Trophoblast cell (in vitro differentiated cells and primary cell): Measurements from ENCODE around the gene WRNIP1.

Source experiments
- DNase-seq, 2 donors: peaks; one replicate each; pipeline ENCODE4 v3.0.0-alpha.2; 2016
- H2AFZ ChIP-seq: 2 replicates; pipeline ENCODE4 v1.6.1; 2013; ENCODE audit warnings: low read length, moderate library complexity, mild to moderate bottlenecking; ENCODE audit not compliant: insufficient read depth, poor library complexity
- H2AK5ac ChIP-seq: 2 replicates; pipeline ENCODE4 v1.6.1; 2013; ENCODE audit warnings: mild to moderate bottlenecking, low read length
- H2BK120ac ChIP-seq: 2 replicates; pipeline ENCODE4 v1.6.1; 2013; ENCODE audit warnings: low read length, mild to moderate bottlenecking, moderate library complexity; ENCODE audit not compliant: insufficient read depth, poor library complexity
- H2BK12ac ChIP-seq: 2 replicates; pipeline ENCODE4 v1.6.1; 2013; ENCODE audit warnings: mild to moderate bottlenecking, low read length, moderate library complexity
- H2BK5ac ChIP-seq: 2 replicates; pipeline ENCODE4 v1.6.1; 2013; ENCODE audit warnings: low read length, low read depth, moderate library complexity, mild to moderate bottlenecking; ENCODE audit not compliant: poor library complexity
- H3K14ac ChIP-seq: 2 replicates; pipeline ENCODE4 v1.6.1; 2013; ENCODE audit warnings: mild to moderate bottlenecking, low read length
- H3K18ac ChIP-seq: 2 replicates; pipeline ENCODE4 v1.6.1; 2013; ENCODE audit warnings: mild to moderate bottlenecking, low read length
- H3K23ac ChIP-seq: 2 replicates; pipeline ENCODE4 v1.6.1; 2013; ENCODE audit warnings: low read length
- H3K27ac ChIP-seq: 2 replicates; pipeline ENCODE4 v1.5.1; 2013; ENCODE audit warnings: low read depth, mild to moderate bottlenecking, inconsistent platforms, low read length, moderate library complexity
- H3K27me3 ChIP-seq: 2 replicates; pipeline ENCODE4 v1.6.1; 2013; ENCODE audit warnings: inconsistent platforms, mild to moderate bottlenecking, low read length, moderate library complexity; ENCODE audit not compliant: insufficient read depth
- H3K36me3 ChIP-seq, 2 experiments: 1 replicate in 1 of 2; 2 replicates in 1 of 2; pipeline ENCODE4 v1.6.1; 2013; ENCODE audit warnings: low read length in 2 of 2, mild to moderate bottlenecking in 2 of 2, moderate library complexity in 1 of 2; ENCODE audit not compliant: insufficient read depth in 2 of 2, control insufficient read depth in 1 of 2
- H3K4ac ChIP-seq: 2 replicates; pipeline ENCODE4 v1.6.1; 2013; ENCODE audit warnings: low read depth, mild to moderate bottlenecking, low read length, moderate library complexity
- H3K4me1 ChIP-seq, 2 experiments: 1 replicate in 1 of 2; 2 replicates in 1 of 2; pipeline ENCODE4 v1.6.1; 2013; ENCODE audit warnings: low read length in 2 of 2, mild to moderate bottlenecking in 2 of 2, moderate library complexity in 1 of 2; ENCODE audit not compliant: insufficient read depth in 2 of 2, control insufficient read depth in 1 of 2
- H3K4me2 ChIP-seq: 2 replicates; pipeline ENCODE4 v1.6.1; 2013; ENCODE audit warnings: inconsistent platforms, mild to moderate bottlenecking, low read length, moderate library complexity
- H3K4me3 ChIP-seq: 2 replicates; pipeline ENCODE4 v1.5.1; 2013; ENCODE audit warnings: mild to moderate bottlenecking, low read depth, low read length, inconsistent platforms
- H3K79me1 ChIP-seq: one replicate; pipeline ENCODE4 v1.6.1; 2013; ENCODE audit warnings: low read length
- H3K79me2 ChIP-seq: 2 replicates; pipeline ENCODE4 v1.6.1; 2013; ENCODE audit warnings: low read length, mild to moderate bottlenecking; ENCODE audit not compliant: control insufficient read depth, insufficient read depth, poor library complexity
- H3K9ac ChIP-seq: 2 replicates; pipeline ENCODE4 v1.6.1; 2013; ENCODE audit warnings: mild to moderate bottlenecking, low read length
- H3K9me3 ChIP-seq: 2 replicates; pipeline ENCODE4 v1.6.1; 2013; ENCODE audit warnings: low read depth, mild to moderate bottlenecking, control low read depth, inconsistent platforms, low read length; ENCODE audit not compliant: insufficient read depth
- H4K12ac ChIP-seq: 2 replicates; pipeline ENCODE4 v1.6.1; 2013; ENCODE audit warnings: low read depth, mild to moderate bottlenecking, low read length, moderate library complexity
- H4K8ac ChIP-seq: 2 replicates; pipeline ENCODE4 v1.6.1; 2013; ENCODE audit warnings: low read depth, mild to moderate bottlenecking, low read length, moderate library complexity
- H4K91ac ChIP-seq: one replicate; pipeline ENCODE4 v1.6.1; 2013; ENCODE audit warnings: low read depth, mild to moderate bottlenecking, low read length, moderate library complexity
- WGBS: extraction: QIAGEN DNeasy Blood & Tissue Kit; methylation state at CpG from one replicate; pipeline ENCODE4 v1.1.7; 2013; ENCODE audit warnings: missing lambda C conversion rate; ENCODE audit not compliant: insufficient read length, insufficient coverage; ENCODE audit errors: extremely low coverage; 5-methylcytosine and 5-hydroxymethylcytosine counted together

WRNIP1 gene

DNA sequence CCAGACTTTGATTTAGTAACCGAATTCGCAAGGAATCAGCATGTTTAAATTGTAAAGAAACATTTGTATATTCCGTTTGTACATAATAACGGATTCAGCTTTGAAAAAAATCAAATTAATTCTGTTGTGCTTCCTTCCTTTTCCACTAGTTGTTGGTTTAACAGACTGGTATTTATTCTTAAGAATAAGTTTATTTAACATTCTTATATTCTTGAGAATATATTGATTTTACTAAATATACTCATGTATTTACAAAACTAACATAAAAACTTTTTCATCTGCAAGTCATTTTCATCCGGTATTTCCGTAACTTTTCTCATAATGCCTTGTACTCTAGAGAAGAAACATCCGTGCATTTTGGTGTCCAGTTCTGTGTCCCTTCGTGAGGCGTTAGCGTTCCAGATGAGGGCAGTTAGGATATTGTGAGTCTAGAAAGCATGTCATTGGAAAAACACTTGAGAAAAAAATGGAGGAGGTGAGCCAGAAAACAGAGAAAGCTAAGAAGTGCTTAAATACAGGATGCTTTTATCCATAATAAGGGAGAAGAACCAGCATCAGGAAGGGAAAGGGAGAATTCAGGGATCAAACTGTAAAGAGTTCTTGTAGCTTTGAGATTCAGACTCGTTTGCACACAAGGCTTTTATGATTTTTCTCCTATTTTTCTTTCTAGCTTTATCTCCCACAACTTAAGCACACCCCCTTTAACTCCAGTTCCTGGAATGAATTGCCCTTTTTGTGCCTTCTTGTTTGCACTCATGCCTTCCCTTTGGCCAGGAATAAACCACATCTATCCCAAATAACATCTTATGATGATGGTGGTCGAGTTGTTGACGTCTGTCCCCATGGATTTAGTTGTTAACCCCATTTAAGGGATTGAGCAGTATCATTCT lies 1.8 kb downstream of the WRNIP1 start:
- H3K14ac ChIP-seq: no peak overlapping the region
- no peak overlapping the region for H3K23ac ChIP-seq
- no peaks in the 10 kb centered on the region for H3K27me3 ChIP-seq
- no peak overlapping the region for H4K12ac ChIP-seq
- H2BK5ac ChIP-seq: no peak overlapping the region
- H3K4me2 ChIP-seq: peak overlapping the region; percentile 92
- H3K9me3 ChIP-seq: no peaks in the 10 kb centered on the region
- WGBS: no CpG with 5 or more reads among the region's 13 CpGs
- no peak overlapping the region for H3K18ac ChIP-seq
- H2BK120ac ChIP-seq: no peak overlapping the region
- H2AFZ ChIP-seq: no peak overlapping the region
- peak overlapping the region; percentile 97 for H3K4ac ChIP-seq
- peaks cover 16% of the 10 kb centered on the region for H3K79me2 ChIP-seq
- no peak overlapping the region for H4K91ac ChIP-seq
- no peak overlapping the region for H2AK5ac ChIP-seq
- H3K79me1 ChIP-seq: peaks cover 12% of the 10 kb centered on the region
- H3K4me3 ChIP-seq: no peak overlapping the region
- H3K36me3 ChIP-seq: peaks cover 4 to 7% of the 10 kb centered on the region in 2 experiments
- H4K8ac ChIP-seq: no peak overlapping the region
- no peak overlapping the region for H2BK12ac ChIP-seq
- peaks cover 7 to 8% of the 10 kb centered on the region in 2 experiments for H3K4me1 ChIP-seq
- peak in 1 of 2 donors; percentile 19 for DNase-seq
- H3K9ac ChIP-seq: peak overlapping the region; percentile 99
- no peak overlapping the region for H3K27ac ChIP-seq

DNA sequence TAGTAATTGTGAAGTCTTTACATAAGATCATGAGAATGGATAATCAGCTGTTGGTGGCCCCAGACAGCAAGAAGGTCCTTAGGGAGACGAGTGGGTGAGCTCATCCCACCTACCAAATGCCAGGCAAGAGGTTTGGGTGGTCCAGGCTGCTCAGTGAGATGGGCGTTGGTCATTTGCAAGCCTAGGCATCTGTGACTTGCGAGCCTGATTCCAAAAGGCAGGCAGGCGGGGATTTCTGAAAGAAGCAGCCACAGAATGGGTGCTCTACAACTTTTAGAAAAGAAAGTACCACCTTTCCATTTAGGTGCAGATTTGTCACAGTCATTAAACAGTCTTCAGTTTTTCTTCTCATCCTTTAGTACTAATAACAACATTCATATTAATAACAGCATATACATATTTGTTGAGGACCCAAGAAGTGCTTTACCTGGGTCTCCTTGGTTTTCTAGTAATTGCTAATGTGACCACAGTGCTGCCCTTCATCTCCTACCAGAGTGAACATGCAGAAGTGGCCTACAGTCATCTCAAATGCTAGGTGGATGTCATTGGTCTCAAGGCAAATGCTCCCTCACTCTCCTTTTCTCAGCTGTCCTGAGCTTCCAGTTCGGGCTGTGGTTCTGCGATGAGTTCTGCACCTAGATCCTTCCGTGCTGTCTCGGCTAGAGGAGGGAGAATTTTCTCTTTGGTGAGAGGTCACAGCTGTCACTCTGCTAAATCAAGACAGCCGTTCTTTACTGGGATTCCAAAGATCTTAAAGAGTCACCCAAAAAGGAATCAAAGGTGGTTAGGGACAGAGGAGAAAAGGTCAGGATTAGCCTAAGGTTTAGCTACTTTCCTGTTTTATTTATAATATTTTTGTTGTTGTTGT lies 2.7 kb downstream of the WRNIP1 start:
- Histone ChIP-seq H3K27me3 (no peaks in the 10 kb centered on the region), H2BK12ac (no peak overlapping the region), H3K9me3 (no peaks in the 10 kb centered on the region), H3K36me3 (peaks cover 4 to 7% of the 10 kb centered on the region in 2 experiments), H3K79me2 (peaks cover 16% of the 10 kb centered on the region), H3K9ac (no peak overlapping the region), H2AK5ac (no peak overlapping the region), H4K12ac (no peak overlapping the region), H3K23ac (no peak overlapping the region), H2BK120ac (no peak overlapping the region), H3K4ac (peak overlapping the region; percentile 65), H3K14ac (no peak overlapping the region), H3K18ac (no peak overlapping the region), H3K4me3 (no peak overlapping the region), H3K79me1 (peaks cover 12% of the 10 kb centered on the region), H4K91ac (no peak overlapping the region), H3K4me1 (peaks cover 7 to 8% of the 10 kb centered on the region in 2 experiments), H2AFZ (no peak overlapping the region), H3K27ac (no peak overlapping the region), H3K4me2 (peak overlapping the region; percentile 29), H2BK5ac (no peak overlapping the region), H4K8ac (no peak overlapping the region)
- no peak for DNase-seq
- WGBS: no CpG with 5 or more reads among the region's 9 CpGs

DNA sequence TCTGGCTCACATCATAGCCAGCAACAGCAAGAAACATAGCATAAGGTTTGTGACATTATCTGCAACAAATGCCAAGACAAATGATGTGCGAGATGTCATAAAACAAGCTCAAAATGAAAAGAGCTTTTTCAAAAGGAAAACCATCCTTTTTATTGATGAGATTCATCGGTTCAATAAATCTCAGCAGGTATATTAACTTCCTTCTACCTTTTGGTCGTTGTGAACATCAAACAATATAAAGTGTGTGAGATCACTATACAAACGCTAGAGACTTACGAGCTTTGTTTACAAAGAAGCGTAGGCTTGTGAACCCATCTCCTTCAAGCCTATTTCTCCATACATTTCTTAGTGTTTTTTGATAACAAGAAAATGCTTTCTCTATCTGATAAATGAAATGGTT lies 3.5 kb downstream of the WRNIP1 start:
- H3K4me2 ChIP-seq: no peak overlapping the region
- H3K9me3 ChIP-seq: no peaks in the 10 kb centered on the region
- no peak overlapping the region for H2BK120ac ChIP-seq
- H3K27me3 ChIP-seq: no peaks in the 10 kb centered on the region
- no peak overlapping the region for H4K91ac ChIP-seq
- peaks cover 5 to 10% of the 10 kb centered on the region in 2 experiments for H3K36me3 ChIP-seq
- H2AFZ ChIP-seq: no peak overlapping the region
- no peak overlapping the region for H2AK5ac ChIP-seq
- no peak overlapping the region for H3K14ac ChIP-seq
- peaks cover 12% of the 10 kb centered on the region for H3K79me1 ChIP-seq
- no peak overlapping the region for H3K23ac ChIP-seq
- H3K4me1 ChIP-seq: peaks cover 7 to 8% of the 10 kb centered on the region in 2 experiments
- no peak overlapping the region for H4K12ac ChIP-seq
- H2BK5ac ChIP-seq: no peak overlapping the region
- no peak overlapping the region for H3K9ac ChIP-seq
- H4K8ac ChIP-seq: no peak overlapping the region
- H3K27ac ChIP-seq: no peak overlapping the region
- no CpG with 5 or more reads among the region's 6 CpGs for WGBS
- H3K4me3 ChIP-seq: no peak overlapping the region
- DNase-seq: no peak
- H3K18ac ChIP-seq: no peak overlapping the region
- no peak overlapping the region for H2BK12ac ChIP-seq
- H3K4ac ChIP-seq: peak overlapping the region; percentile 40
- H3K79me2 ChIP-seq: peaks cover 16% of the 10 kb centered on the region

DNA sequence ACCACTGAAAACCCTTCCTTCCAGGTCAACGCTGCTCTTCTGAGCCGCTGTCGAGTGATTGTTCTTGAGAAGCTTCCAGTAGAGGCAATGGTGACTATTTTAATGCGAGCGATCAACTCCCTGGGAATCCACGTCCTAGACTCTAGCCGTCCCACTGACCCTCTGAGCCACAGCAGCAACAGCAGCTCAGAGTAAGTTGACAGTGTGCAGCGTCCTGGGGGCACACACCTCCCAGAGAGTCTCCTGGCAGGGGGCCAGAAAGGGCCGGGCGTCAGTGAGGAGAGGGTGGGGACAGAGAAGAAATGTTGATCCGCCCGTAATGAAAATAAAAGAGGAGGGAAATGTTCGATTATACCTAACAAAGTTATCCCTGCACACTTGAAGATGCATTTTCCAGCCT lies 5.0 kb downstream of the WRNIP1 start:
- no peak overlapping the region for H3K14ac ChIP-seq
- H3K18ac ChIP-seq: peak overlapping the region; percentile 49
- H3K79me2 ChIP-seq: peaks cover 16% of the 10 kb centered on the region
- H3K4me3 ChIP-seq: no peak overlapping the region
- no peaks in the 10 kb centered on the region for H3K27me3 ChIP-seq
- no peak overlapping the region for H2AK5ac ChIP-seq
- H3K9ac ChIP-seq: no peak overlapping the region
- no peak overlapping the region for H3K4me2 ChIP-seq
- peaks cover 7 to 8% of the 10 kb centered on the region in 2 experiments for H3K4me1 ChIP-seq
- H2BK120ac ChIP-seq: no peak overlapping the region
- H3K36me3 ChIP-seq: peaks cover 6 to 16% of the 10 kb centered on the region in 2 experiments
- H2BK5ac ChIP-seq: no peak overlapping the region
- H3K4ac ChIP-seq: peak overlapping the region; percentile 58
- peaks cover 12% of the 10 kb centered on the region for H3K79me1 ChIP-seq
- H2AFZ ChIP-seq: no peak overlapping the region
- no peak overlapping the region for H3K27ac ChIP-seq
- H4K12ac ChIP-seq: no peak overlapping the region
- WGBS: no CpG with 5 or more reads among the region's 13 CpGs
- no peak overlapping the region for H4K91ac ChIP-seq
- no peak overlapping the region for H4K8ac ChIP-seq
- no peaks in the 10 kb centered on the region for H3K9me3 ChIP-seq
- H2BK12ac ChIP-seq: no peak overlapping the region
- H3K23ac ChIP-seq: no peak overlapping the region
- DNase-seq: no peak
